NCI-H146 treated with DMSO at 0.1 percent for 48 hours (cell line): ENCODE data around the gene TMEM217.

Experiments used
- DNase-seq: peaks from one replicate; lab custom pipeline; 2025; ENCODE audit not compliant: unreplicated experiment; lab: John Stamatoyannopoulos, UW

TMEM217 gene

DNA sequence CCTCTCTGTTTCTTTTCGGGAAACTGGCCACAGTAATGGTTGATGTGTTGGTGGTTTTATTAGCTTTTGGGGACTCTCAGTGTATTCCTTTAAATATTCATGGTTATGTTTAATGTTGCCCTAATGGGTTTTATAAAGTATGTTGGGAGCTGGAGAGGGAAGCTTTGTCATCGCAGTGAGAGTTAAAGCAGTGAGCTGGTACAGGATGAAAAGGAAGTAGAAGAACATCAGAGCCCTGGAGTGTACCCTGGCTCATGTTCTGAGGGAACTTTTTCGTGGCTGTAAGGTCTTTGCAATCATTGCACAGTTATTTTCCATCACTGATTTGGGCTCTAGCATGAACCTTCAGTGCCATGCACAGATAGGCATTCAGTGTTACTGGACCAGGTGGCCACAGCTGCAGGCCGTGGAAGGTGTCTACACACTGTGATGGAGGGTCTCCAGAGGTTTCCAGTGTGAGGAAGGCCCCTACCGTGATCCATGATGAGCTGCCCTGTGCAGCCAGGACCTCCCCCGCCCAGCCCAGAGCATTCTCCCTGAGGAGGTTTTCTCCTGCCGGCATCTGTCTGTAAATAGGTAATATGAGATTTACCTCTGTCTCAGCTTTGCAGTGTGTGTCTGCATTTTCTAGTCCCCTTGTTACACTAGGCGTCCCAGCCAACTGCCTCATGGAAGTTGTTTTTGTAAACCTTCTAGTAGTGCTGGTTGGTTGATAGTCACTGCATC lies 22.4 kb upstream of the TMEM217 start:
- DNase-seq, result no peak

GRCh38 chr6:37279366-37280134 lies 21.6 kb upstream of the TMEM217 start:
- no peak for DNase-seq

DNA sequence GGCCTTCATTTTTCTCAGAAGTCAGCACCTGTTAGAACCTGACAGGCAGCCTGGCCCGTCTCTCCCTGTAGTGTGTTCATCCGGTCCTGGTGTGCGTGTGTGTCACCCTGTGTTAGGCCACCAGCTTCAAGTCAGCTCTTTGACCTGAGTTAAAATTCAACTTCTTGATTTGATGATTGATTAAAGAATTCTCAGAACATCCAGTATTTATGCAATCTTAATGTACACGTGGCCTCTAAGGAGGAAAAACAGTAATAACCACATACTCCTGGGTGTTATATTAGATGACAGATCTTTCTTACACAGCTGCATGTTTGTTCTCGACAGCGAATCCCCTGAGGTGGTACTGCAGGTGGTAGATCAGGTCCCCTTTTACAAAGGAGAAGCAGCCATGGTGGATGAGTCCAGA lies 19.1 kb upstream of the TMEM217 start:
- no peak for DNase-seq

DNA sequence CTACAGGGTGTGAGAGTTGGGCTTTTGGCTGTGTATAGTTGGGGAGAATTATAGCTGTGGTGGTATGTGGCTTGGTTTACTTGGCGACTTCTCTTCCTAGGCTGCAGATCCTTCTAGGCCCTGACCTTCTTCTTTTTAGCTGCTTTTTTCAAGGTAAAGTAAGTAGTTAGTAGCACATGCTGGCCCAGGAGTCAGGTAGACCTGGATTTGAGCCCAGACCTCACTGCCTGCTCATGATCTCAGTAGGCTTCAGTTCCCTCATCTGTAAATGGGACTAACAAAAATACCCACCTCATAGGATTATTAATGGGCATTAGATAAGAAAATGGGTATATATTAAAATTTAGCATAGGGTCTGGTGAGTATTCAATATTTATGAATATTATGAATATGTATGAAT lies 17.4 kb upstream of the TMEM217 start:
- DNase-seq, result no peak

- no peak for DNase-seq
Observed at GRCh38 chr6:37273690-37274089, 15.7 kb upstream of the TMEM217 start.

DNA sequence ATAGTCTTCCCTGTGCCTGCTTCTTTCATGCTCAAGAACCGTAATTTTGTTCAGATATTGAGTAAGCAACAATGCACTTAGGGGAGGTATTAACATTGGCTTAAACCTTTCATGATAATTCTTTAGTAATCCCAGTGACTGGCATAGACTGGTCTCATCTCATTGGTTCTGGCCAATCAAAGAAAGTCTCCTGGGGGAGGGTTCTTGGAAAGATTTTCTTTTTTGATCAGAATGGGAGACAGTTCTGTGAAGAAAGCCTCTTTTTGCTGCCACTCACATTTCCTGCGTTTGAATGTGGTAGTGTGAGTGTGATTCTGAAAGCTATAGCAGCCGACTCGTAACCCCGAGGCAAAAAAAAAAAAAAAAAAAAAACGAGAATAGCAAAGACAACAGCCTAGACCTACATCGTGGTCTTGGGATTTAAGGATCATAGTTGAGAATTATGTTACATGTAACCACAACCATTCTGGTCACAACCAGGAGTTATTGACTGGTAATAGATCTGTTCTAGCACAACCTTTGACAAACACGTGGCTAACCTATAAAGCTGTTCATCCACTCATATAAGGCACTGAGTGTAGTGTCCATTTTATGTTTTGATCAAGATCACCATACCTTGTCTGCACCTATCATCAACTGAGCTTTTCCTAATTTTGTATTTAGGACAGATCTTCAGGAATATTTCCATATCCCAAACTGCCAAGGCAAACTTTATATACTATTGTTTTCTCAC lies 15.1 kb upstream of the TMEM217 start:
- DNase-seq, result no peak

DNA sequence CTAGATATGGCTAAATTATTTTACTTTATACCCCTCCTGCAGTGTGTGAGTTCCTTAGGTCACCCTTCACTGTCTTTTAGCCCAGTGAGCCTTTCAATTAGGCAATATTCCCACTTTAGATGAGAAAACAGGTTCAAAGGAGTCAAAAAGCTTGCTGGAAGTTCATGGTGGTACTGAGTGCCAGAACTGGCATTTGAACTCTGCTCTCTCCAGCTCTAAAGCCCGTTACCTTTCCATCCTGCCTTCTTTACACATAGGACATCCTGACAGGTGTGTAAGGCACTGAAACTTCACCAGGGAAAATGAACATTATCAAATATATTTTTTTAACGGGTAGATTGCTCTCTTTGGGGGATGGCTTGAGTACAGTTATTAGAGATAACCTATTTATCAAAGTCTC lies 11.2 kb upstream of the TMEM217 start:
- no peak for DNase-seq

DNA sequence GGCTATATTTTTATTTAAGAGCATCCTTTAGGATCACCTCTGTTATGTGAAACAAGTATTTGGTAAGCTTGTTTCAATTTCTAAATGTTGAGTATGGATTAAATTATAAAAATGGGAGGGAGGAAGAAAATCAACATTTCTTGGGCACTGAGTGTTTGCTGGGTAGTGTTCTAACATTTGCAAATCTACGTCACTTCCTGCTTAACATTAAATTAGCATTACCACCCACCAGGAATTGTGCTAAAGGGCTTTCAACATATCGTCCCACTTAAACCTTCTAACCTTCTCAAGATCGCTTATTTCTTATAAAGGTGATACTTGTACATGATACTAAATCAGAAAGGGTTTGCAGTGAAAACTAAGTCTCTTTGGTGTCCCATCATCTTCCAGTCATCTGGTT lies 7.9 kb upstream of the TMEM217 start:
- DNase-seq, result no peak

DNA sequence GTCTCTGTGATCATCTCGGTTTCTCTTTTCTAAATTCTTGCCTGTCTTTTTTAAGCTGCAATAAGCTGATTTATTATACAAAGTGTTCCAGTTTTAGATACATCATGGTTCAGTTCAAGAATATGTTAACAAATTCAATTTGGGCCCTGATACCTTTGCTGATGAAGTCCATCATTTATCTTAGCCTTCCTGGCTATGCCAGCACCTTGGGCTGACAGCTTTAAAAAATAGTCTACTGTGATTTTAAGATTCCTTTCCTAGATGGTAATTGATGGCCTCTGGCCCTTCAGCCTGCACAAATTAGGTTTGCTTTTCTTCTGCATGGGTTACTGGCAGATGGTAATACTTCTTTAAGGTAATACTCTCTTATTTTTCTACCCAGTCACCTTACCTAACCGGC lies 7.1 kb upstream of the TMEM217 start:
- no peak for DNase-seq

GRCh38 chr6:37262446-37263026 lies 4.6 kb upstream of the TMEM217 start:
- DNase-seq, result peak; percentile 45

DNA sequence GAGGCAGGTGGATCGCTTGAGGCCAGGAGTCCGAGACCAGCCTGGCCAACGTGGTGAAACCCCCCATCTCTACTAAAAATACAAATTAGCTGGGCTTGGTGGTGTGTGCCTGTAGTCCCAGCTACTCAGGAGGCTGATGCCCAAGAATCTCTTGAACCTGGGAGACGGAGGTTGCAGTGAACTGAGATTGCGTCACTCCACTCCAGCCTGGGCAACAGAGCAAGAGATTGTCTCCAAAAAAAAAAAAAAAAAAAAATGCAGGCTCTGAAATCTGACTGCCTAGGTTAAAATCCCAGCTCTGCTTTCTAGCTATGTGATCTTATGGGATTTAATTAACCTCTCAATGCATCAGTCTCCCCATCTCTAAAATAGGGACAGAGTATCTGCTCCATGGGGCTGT lies 3.3 kb upstream of the TMEM217 start:
- no peak for DNase-seq

DNA sequence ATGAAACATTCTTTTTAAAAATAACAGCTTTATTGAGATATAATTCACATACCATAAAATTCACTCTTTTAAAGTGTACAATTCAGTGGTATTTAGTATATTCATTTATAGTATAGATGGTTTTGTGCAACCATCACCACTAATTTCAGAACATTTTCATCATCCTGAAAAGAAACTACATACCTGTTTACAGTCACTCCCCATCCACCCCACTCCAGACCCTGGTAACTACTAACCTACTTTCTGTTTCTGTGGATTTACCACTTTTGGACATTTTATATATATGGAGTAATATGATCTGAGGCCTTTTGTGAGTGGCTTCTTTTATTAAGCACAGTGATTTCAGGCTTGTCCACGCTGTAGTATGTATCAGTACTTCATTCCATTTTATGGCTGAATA lies 2.5 kb upstream of the TMEM217 start:
- no peak for DNase-seq

DNA sequence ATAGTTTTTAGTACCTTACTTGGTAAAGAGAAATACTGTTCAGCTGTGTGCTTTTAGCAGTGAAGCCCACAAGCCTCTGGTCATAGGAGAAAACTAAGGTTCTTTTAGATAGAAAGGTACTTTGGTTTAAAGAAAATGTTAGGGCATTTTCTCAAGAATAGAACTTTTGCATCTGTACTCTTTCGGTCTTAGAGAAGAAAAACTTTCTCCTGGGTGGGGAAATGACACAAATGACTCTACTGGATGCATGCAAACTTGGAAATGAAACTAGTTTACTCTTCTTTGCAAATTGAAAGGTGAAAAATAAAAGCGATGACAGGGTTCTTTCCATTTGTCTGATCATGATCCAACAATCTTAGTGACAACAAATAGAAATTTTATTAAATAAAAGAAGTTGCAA lies 2.1 kb upstream of the TMEM217 start:
- no peak for DNase-seq

DNA sequence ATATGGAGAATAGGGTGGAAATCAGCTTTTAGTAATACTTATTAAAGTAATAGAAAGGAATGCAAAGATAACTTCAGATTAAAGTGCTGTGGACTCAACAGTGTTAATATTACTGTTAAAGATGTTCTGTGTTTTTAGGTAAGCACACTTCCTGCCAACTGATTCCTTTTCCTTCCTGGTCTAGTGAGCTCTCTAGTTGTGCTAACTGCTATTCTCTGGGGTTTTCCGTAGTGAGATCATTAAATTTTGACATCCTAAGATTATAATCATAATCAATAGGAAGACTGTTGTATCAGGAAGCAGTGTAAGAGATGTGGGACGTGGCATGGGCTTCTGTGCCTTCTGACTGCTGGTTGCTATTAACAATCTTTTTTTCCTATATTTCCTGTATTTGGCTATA lies 1.2 kb upstream of the TMEM217 start:
- no peak for DNase-seq

DNA sequence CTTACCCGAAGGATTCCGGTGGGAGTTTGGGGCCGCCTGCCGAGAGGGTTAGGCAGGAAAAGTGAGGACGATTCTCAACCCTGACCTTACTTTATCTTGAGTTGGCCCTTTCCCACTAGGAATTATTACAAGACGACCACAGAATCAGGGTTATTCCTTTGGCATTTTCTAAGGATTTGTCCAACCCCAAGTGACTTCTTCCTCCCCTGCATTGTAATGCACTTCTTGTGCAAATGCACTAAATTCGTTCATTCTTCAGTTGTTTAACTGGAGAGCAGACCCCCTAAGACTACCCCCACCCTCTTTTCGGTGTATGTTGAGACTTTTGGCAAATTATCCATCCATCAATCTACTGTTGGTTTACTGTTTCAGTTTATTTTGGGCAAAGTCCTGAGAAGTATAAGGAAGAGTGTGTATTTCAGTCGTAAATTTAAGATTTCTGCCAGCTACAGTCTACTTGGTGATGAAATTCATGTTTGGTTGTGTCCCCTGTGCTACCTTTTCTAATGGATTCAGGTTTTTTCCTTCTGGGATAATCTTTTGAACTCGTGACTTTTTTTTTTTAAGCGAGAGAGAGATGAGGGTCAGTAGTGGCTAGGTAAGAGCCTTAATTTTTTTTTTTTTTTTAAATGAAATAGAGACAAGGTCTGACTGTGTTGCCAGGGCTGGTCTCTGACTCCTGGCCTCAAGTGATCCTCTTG lies 611 bp upstream of the TMEM217 start:
- DNase-seq, result no peak

- DNase-seq, result no peak
Observed at GRCh38 chr6:37257320-37257633, 667 bp downstream of the TMEM217 start.

DNA sequence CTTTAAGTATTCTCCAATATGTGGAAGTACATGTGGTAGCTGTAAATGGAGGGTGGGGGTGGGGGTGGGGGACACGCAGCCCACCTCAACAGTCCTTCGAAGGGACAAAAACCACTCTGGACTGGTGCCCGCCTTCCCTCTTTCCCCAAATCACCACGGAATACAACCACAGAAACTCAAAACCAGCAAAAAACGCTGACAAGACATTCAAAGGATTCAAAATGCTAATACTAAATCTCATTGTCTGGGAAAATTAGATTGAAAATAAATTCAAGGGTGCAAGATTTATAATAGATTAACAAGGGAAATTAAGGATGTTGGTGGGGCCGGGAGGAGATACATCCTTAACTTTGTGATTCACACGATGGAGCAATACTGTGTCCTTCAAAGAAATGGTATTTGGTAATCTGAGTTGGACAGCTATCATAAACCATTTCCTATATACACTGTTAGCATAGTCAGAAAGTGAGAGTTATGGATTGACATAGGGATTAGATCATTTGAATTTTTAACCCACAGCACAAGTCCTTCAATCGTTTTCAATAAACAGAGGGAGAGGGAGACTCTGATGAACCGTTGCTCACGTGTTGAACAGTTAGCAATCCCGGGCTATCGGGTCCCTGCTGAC lies 1.1 kb downstream of the TMEM217 start:
- no peak for DNase-seq

- no peak for DNase-seq
Observed at GRCh38 chr6:37254881-37255280, 3.1 kb downstream of the TMEM217 start.

GRCh38 chr6:37253486-37254007 lies 4.4 kb downstream of the TMEM217 start:
- DNase-seq, result no peak

GRCh38 chr6:37251211-37251780 lies 6.6 kb downstream of the TMEM217 start:
- DNase-seq, result no peak
